ENCODE data around the gene DAPP1. TPM values are rescaled to one million over a fixed set of nuclear protein-coding genes. Genes with fewer than 3 reads are reported as not detected.
A peak's percentile ranks its signal among the peaks of the same experiment; 100 is the strongest.
"Not testable (repeated sequence)": the region's sequence is repeated elsewhere in the genome, so short reads cannot be mapped to it uniquely, and the experiment has no call there.

The DAPP1 gene
- total RNA-seq, 2 donors from 2014 or later = 52.9 to 58.4 TPM

DNA sequence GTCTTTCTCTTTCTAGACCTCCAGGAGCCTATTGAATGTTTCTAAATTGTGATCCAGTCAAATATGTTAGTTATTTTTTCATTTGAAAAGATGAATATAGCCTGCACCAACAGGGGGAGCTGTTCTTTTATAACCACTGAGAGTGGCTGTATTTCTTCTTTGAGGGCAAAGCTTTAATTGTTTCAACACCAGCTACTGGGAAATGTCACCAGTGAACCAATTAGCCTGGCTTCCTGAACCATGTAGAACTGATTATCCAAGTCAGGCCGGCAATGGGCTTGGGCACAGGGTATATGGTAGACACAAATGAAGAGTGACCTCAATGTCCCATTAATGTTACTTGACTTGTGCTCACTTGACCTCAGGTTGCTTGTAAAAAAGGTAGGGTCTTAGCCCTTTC is 4.8 kb upstream of the DAPP1 start:
- Mint-ChIP-seq H3K4me3 (no peak overlapping the region), H3K27me3 (peaks cover 3% of the 10 kb centered on the region), H3K9me3 (no peaks in the 10 kb centered on the region), H3K4me1 (peaks cover 17% of the 10 kb centered on the region), H3K36me3 (ENCODE audit: low read depth) (peaks cover 3% of the 10 kb centered on the region), H3K27ac (peak overlapping the region; percentile 38)
- ATAC-seq (replicated peaks) = no peak

DNA sequence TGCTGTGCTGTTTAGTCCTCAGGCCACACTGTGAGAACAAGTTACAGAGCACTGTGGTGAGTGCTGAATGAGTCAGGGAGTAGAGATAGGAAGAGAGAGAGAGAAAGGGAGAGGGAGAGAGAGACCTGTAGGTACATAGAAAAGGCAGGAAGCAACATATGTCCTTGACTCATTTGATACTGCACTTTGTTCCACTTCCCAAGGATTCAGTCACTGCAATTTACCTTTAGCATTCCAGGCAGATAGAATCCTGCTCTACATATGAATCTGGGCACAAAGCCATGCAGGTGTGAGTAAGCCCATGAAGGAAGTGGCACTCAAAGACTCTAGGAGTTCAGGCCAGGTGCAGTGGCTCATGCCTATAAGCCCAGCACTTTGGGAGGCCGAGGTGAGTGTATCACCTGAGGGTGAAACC is 1.0 kb upstream of the DAPP1 start:
- Mint-ChIP-seq H3K27me3 (no peaks in the 10 kb centered on the region), H3K4me1 (peaks cover 31% of the 10 kb centered on the region), H3K36me3 (ENCODE audit: low read depth) (peaks cover 31% of the 10 kb centered on the region), H3K9me3 (no peaks in the 10 kb centered on the region), H3K27ac (peak overlapping the region; percentile 93), H3K4me3 (peak overlapping the region; percentile 89)
- peak; percentile 68 for ATAC-seq (replicated peaks)

DNA sequence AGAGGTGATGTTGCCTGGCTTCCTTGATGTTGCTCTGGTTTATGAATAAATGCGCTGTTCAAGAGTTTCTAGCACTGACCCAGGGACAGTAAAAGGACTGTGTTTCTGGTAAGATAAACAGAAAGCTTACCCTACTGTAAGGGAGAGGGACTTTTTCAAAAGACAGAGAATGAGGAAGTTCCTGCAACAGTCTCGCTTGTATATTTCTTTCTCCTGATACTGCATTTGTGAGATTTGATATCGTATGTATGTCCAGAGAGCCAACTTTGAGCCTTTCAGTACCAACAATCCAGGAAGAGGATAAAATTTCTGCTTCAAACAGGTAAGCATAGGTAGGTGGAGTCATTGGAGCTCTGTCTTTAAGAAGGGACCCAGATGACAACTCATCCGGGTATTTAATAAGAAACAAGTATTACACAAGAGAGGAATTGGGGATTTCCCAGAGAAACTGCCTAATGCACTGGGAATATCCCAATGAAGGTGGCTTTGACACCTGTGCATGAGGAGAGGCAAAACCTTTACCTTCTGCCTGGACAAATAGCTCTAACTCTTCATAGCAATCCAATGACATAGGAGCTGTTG is 773 bp downstream of the DAPP1 start:
- ATAC-seq (replicated peaks) = no peak
- Mint-ChIP-seq H3K27me3 (no peaks in the 10 kb centered on the region), H3K4me3 (peak overlapping the region; percentile 89), H3K4me1 (peaks cover 44% of the 10 kb centered on the region), H3K9me3 (no peaks in the 10 kb centered on the region), H3K36me3 (ENCODE audit: low read depth) (peaks cover 31% of the 10 kb centered on the region), H3K27ac (peak overlapping the region; percentile 93)

DNA sequence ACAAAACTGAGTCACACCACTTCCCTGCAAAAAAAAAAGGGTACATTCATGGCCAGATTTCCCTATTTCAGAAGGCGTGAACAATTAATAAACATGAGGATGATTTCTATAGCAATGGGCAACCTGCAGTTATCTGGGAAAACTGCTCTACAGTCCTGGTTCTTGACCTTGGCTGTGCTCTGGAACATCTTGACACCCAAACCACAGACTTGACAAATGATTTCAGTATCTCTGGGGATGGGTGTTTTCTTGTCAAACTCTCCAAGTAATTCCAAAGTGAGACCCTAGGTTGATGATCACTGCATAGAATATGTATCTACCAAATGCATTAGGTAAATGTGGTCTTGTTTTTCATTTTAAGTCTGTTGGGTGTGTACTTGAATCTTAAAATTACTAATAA is 2.0 kb downstream of the DAPP1 start:
- peak overlapping the region; percentile 89 for H3K4me3 Mint-ChIP-seq
- no peak for ATAC-seq (replicated peaks)
- H3K27ac Mint-ChIP-seq = peak overlapping the region; percentile 7
- peaks cover 46% of the 10 kb centered on the region for H3K4me1 Mint-ChIP-seq
- H3K36me3 Mint-ChIP-seq (ENCODE audit: low read depth) = peaks cover 34% of the 10 kb centered on the region
- no peaks in the 10 kb centered on the region for H3K9me3 Mint-ChIP-seq
- no peaks in the 10 kb centered on the region for H3K27me3 Mint-ChIP-seq

DNA sequence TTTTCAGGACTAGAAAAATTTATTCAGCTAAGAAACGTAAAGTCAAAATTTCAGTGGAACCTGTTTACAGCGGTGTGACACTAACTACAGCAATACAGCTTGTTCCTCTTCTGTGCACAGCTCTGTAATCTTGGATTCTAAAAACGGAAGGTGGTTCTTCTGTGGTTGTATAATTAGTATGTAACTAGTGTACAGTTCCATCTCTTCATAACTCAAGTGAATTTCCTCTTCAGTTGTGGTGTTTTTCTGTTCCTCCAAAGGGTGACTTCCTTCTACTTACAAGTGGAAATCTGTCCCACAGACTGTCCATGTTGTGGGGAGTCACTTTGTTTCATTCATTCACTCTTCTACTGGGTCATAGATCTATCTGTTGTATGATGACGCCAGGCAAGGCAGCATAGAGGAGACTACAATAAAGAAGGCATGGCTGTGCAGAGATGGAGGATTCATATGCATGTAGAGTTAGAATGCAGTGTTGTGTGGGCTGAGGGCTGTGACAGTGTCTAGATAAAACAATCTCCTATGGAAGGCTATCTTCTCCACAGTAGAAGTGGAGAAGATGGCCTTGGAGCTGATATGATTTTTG is 5.4 kb downstream of the DAPP1 start:
- Mint-ChIP-seq H3K27me3 (no peaks in the 10 kb centered on the region), H3K4me1 (peaks cover 55% of the 10 kb centered on the region), H3K4me3 (peak overlapping the region; percentile 27), H3K27ac (peak overlapping the region; percentile 8), H3K9me3 (no peaks in the 10 kb centered on the region), H3K36me3 (ENCODE audit: low read depth) (peaks cover 46% of the 10 kb centered on the region)
- ATAC-seq (replicated peaks) = peak; percentile 41

DNA sequence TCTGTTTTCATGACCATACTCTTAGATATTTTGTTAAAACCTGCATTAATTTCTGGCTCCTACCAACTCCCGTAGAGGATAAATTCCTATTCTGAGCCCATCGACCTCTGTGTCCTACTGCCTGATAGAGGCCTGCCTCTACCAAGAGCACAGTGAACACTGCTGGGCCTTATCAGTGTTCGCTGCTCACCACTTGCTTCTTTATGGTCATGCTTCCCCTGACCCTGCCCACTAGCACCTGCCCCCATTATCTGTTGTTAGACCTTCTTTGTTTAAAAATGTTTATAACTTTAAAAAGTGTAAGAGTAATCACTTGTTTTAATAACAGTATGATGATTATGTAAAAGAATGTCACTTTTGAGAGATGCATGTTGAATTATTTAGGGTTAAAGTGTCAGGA is 6.1 kb downstream of the DAPP1 start:
- ATAC-seq (replicated peaks) = no peak
- H3K9me3 Mint-ChIP-seq = no peaks in the 10 kb centered on the region

DNA sequence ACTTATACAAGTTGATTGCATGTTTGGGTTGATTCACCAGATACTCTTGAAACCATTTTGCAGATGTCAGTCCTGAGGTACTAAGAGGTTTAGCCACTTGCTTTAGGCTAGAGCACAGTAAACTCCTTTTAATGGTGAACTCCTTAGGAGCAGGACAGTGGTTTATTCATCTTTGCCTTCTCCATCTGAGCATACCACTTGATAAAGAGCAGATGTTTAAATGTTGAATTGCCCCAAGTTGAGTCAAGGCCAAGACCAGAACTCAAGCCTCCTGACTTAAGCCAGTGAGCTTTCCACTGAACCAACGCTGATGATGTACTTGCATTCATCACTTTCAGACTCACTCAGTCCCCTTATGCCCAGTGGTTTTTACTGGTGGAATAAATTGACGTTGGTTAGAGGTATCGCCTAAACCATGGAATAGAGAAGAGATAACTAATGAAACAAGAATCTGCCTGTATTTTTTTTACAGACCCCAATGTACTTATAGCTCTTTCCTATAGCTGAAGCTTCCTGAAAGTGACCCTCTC is 7.5 kb downstream of the DAPP1 start:
- peaks cover 47% of the 10 kb centered on the region for H3K4me1 Mint-ChIP-seq
- peak; percentile 72 for ATAC-seq (replicated peaks)
- H3K4me3 Mint-ChIP-seq = peak overlapping the region; percentile 11
- peaks cover 27% of the 10 kb centered on the region for H3K36me3 Mint-ChIP-seq (ENCODE audit: low read depth)
- no peaks in the 10 kb centered on the region for H3K27me3 Mint-ChIP-seq
- H3K27ac Mint-ChIP-seq = peak overlapping the region; percentile 61
- no peaks in the 10 kb centered on the region for H3K9me3 Mint-ChIP-seq

More for the DNA sequence above, 6.1 kb downstream of the DAPP1 start:
- Mint-ChIP-seq H3K27ac (no peak overlapping the region), H3K4me3 (peak overlapping the region; percentile 27), H3K27me3 (no peaks in the 10 kb centered on the region), H3K36me3 (ENCODE audit: low read depth) (peaks cover 39% of the 10 kb centered on the region), H3K4me1 (peaks cover 51% of the 10 kb centered on the region)

DNA sequence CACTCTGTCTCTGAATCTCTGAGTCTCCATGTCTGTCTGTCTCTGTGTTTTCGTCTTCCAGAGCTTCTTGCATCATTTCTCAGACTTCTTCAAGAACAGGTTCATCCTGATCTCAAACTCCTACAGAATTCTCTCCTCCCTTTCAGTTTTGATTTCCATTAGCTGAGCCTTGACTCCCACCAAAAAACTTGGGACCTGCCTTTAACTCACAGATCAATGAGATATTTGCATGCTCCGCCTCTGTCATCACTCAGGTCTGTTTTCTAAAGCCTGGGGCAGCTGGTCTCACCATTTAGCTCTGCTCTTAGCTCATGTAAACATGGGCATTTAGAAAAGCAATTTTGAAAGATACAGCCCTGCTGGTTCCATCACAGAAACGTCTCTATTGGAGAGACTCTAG is 8.6 kb downstream of the DAPP1 start:
- H3K27ac Mint-ChIP-seq = peak overlapping the region; percentile 61
- no peak overlapping the region for H3K4me3 Mint-ChIP-seq
- H3K4me1 Mint-ChIP-seq = peaks cover 48% of the 10 kb centered on the region
- H3K27me3 Mint-ChIP-seq = no peaks in the 10 kb centered on the region
- ATAC-seq (replicated peaks) = no peak
- H3K9me3 Mint-ChIP-seq = no peaks in the 10 kb centered on the region
- H3K36me3 Mint-ChIP-seq (ENCODE audit: low read depth) = peaks cover 19% of the 10 kb centered on the region

DNA sequence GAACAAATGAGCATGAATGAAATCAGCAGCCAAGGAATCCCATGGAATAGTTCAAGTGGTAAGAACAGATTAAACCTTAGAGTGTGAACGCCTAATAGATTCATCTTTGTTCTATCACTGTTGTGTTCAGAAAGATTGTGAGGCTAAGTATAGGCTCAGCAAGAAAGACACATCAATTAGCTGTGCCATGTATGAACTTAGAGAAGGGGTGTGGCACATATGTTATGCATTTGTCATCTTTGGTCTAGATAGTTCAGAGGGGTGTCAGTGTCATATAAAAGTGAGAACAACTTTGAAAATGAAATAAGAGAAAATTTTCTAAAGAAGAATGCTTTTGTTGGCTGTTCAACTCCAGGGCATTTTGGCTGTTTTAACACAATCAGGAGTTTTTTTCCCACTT is 9.4 kb downstream of the DAPP1 start:
- H3K9me3 Mint-ChIP-seq = no peaks in the 10 kb centered on the region
- H3K36me3 Mint-ChIP-seq (ENCODE audit: low read depth) = peaks cover 19% of the 10 kb centered on the region
- no peak for ATAC-seq (replicated peaks)
- peaks cover 50% of the 10 kb centered on the region for H3K4me1 Mint-ChIP-seq
- H3K4me3 Mint-ChIP-seq = no peak overlapping the region
- H3K27ac Mint-ChIP-seq = no peak overlapping the region
- no peaks in the 10 kb centered on the region for H3K27me3 Mint-ChIP-seq

DNA sequence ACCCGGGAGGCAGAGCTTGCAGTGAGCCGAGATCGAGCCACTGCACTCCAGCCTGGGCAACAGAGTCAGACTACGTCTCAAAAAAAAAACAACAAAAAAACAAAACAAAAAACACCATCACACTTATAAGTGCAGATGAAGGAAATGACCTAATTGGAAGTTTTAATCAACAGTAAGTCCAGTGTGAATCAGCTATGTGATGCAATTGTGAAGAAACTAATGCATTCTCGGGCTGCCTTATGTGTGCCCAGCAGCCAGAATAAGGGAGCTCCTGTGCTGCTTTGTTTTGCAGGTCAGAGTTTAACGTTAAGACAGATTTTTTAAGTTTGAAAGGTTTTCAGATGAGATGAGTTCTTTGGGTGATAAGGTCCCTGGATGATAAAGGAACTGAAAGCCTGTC is 10.8 kb downstream of the DAPP1 start:
- peaks cover 24% of the 10 kb centered on the region for H3K36me3 Mint-ChIP-seq (ENCODE audit: low read depth)
- H3K4me1 Mint-ChIP-seq = peaks cover 42% of the 10 kb centered on the region
- no peaks in the 10 kb centered on the region for H3K9me3 Mint-ChIP-seq
- no peaks in the 10 kb centered on the region for H3K27me3 Mint-ChIP-seq
- H3K4me3 Mint-ChIP-seq = no peak overlapping the region
- H3K27ac Mint-ChIP-seq = no peak overlapping the region
- ATAC-seq (replicated peaks) = no peak

DNA sequence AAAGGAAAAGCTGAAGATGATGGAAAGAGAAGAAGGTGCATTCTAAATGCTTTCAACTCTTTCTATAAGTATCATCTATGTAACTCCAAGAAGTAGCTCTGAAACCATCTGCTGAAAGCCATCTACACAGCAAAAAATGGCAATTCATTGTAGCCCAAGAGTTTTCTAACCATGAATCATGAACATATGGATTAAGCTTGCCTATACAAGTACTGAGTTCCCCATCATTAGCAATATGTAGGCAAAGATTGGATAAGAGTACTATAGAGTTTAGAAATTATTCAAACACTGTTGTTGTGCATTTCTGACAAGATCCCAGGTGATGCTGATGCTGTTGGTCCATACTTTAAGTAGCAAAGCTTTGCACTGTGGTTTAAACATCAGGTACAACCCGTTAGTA is 11.2 kb downstream of the DAPP1 start:
- H3K4me1 Mint-ChIP-seq = peaks cover 42% of the 10 kb centered on the region
- peaks cover 24% of the 10 kb centered on the region for H3K36me3 Mint-ChIP-seq (ENCODE audit: low read depth)
- no peaks in the 10 kb centered on the region for H3K27me3 Mint-ChIP-seq
- H3K27ac Mint-ChIP-seq = no peak overlapping the region
- ATAC-seq (replicated peaks) = no peak
- H3K9me3 Mint-ChIP-seq = no peaks in the 10 kb centered on the region
- H3K4me3 Mint-ChIP-seq = no peak overlapping the region

DNA sequence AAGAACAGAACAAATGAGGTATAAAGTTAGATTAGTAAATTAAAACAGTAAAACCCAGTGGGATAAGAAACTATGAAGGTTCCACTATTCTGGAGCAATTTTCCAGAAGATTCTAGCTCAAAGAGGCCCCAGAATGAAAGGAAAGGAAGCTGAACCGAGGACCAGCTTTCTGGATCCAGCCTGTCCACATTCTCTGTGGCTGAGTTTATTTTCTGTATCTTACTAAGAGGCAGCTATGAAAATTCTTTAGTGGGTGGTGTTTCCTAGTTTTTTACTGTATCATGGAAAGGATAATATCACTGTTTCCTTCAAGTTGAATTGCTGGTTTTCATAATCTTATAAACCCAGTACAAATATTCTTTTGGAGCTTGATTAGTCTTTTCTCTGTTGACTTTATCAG is 11.8 kb downstream of the DAPP1 start:
- Mint-ChIP-seq H3K4me1 (peaks cover 40% of the 10 kb centered on the region), H3K27me3 (no peaks in the 10 kb centered on the region)
- no peak for ATAC-seq (replicated peaks)

DNA sequence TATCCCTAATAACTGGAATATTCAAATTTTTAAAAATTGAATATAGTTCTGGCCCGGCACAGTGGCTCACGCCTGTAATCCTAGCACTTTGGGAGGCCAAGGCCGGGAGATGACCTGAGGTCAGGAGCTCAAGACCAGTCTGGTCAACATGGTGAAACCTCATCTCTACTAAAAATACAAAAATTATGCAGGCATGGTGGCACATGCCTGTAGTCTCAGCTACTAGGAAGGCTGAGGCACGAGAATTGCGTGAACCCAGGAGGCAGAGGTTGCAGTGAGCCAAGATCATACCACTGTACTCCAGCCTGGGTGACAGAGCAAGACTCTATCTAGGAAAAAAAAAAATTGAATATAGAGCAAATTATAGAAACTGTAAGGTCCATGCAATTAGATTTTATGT is 13.4 kb downstream of the DAPP1 start:
- H3K4me1 Mint-ChIP-seq = peaks cover 26% of the 10 kb centered on the region
- not testable (repeated sequence) for H3K9me3 Mint-ChIP-seq; ATAC-seq (replicated peaks); H3K4me3 Mint-ChIP-seq; H3K27me3 Mint-ChIP-seq; H3K27ac Mint-ChIP-seq
- peaks cover 16% of the 10 kb centered on the region for H3K36me3 Mint-ChIP-seq (ENCODE audit: low read depth)

More for the DNA sequence above, 11.8 kb downstream of the DAPP1 start:
- Mint-ChIP-seq H3K27ac (no peak overlapping the region), H3K36me3 (ENCODE audit: low read depth) (peaks cover 23% of the 10 kb centered on the region), H3K9me3 (no peaks in the 10 kb centered on the region), H3K4me3 (no peak overlapping the region)

DNA sequence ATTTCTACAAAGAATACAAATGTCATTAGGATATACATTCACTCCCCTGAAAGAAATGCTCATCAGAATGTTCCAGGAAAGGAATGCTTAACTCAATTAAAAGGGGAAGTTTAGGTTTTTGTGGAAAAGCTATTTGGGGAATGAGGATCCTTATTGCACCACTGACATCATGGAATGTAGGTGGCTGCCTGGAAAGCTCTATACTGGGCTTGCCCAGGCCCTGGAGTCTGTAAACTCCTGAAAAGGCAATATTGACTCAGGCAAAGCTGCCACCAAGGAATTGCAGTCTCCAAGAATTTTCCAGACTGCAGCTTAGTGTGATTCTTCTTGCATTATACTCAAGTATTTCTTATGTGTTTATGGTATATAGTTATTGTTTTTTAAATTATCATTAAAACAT is 15.7 kb downstream of the DAPP1 start:
- Mint-ChIP-seq H3K4me1 (peaks cover 30% of the 10 kb centered on the region), H3K36me3 (ENCODE audit: low read depth) (peaks cover 35% of the 10 kb centered on the region), H3K4me3 (no peak overlapping the region), H3K9me3 (no peaks in the 10 kb centered on the region), H3K27ac (no peak overlapping the region), H3K27me3 (no peaks in the 10 kb centered on the region)
- no peak for ATAC-seq (replicated peaks)

DNA sequence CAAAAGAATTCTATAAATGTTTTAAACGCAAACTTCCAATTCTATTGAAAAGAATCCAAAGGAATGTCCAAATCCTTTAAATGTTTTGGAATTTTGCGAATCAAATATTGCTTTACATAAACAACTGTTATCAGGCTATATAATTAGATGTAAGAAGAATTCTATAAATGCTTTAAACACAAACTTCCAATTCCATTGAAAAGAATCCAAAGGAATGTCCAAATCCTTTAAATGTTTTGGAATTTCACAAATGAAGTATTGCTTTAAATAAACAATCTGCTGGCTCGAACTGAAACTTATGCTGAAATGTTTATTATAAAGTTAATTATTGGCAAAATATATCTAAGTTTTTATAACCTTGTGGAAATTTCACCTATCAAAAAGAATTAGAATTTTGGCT is 16.1 kb downstream of the DAPP1 start:
- no peak overlapping the region for H3K27ac Mint-ChIP-seq

More for the DNA sequence above, 16.1 kb downstream of the DAPP1 start:
- peaks cover 26% of the 10 kb centered on the region for H3K4me1 Mint-ChIP-seq
- ATAC-seq (replicated peaks) = no peak
- H3K4me3 Mint-ChIP-seq = no peak overlapping the region
- H3K9me3 Mint-ChIP-seq = no peaks in the 10 kb centered on the region
- H3K27me3 Mint-ChIP-seq = no peaks in the 10 kb centered on the region
- peaks cover 39% of the 10 kb centered on the region for H3K36me3 Mint-ChIP-seq (ENCODE audit: low read depth)
